ENCODE data around the gene BTBD9. TPM values are rescaled to one million over a fixed set of nuclear protein-coding genes. Genes with fewer than 3 reads are reported as not detected.

Gene BTBD9
- total and polyA plus RNA-seq, 2 of the 13 experiments (the other 11 are each of a cell fraction or from before 2014, with no cell fraction given): 1.2 to 3.0 TPM

DNA sequence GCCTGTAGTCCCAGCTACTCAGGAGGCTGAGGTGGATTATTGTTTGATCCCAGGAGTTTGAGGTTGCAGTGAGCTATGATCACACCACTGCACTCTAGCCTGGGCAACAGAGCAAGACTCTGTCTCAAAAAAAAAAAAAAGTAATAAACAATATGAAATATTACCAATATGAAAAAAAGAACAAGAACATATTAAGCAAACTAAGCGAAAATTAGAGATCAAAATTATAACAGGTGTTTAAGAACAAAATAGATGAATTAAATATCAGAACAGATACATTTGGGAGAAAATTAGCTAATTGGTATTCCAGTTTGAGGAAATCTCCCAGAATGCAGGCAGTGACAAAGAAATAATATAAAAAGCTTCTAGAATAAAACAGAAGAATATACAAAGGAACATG is 39.9 kb upstream of the BTBD9 start:
- no peak for FAIRE-seq
- H3K4me3 ChIP-seq (replicated peaks in 1 of 3; ENCODE audit: insufficient read depth in 1 of 3, low read depth in 2 of 3, low read length in 3 of 3): no peak overlapping the region
- H3K4me2 ChIP-seq (ENCODE audit: low read depth, low read length): no peak overlapping the region
- no peak for ATAC-seq
- ChIA-PET CTCF (ENCODE audit: low intra/inter-chr PET ratio, low total read pairs) (no interaction called here), POLR2A (no interaction called here)
- H3K4me1 ChIP-seq (ENCODE audit: insufficient read depth, low read length): no peaks in the 10 kb centered on the region
- no peak overlapping the region for H2AFZ ChIP-seq (ENCODE audit: low read length)
- in situ Hi-C loops (cut with HindIII; ENCODE audit: extremely low pct_ligation_motif_present, low pct_unique_long_range_greater_than_20kb) (no loop called here), intact Hi-C loops (cut with micrococcal nuclease; ENCODE audit: unreplicated experiment) (no loop called here)
- WGBS (ENCODE audit: low lambda C conversion rate): 93% methylated on average over 1 of the region's 1 CpG
- no peaks in the 10 kb centered on the region for H3K9me3 ChIP-seq (ENCODE audit: low read length)
- TF ChIP-seq MAFF (IDR thresholded peaks at IDR 0.05; ENCODE audit: low read depth, low read length) (0 out of 2 replicates have a peak, but pooled peaks have one; percentile 9), NFAT5 (CRISPR knock-in tag; IDR thresholded peaks at IDR 0.05) (no peak), ZNF367 (CRISPR knock-in tag; IDR thresholded peaks at IDR 0.05; ENCODE audit: borderline replicate concordance) (no peak), MAFK (conservative IDR thresholded peaks at IDR 0.05 in 1 of 2, IDR thresholded peaks at IDR 0.05 in 1 of 2; ENCODE audit: low read length in 2 of 2) (peak in 1 of 2 experiments; percentile 52; a peak in 2 of 4 replicates), ZNF724P (CRISPR knock-in tag; IDR thresholded peaks at IDR 0.05; ENCODE audit: borderline replicate concordance) (no peak), KLF9 (CRISPR knock-in tag; IDR thresholded peaks at IDR 0.05; ENCODE audit: low read depth) (no peak), ZNF20 (CRISPR knock-in tag; IDR thresholded peaks at IDR 0.05) (no peak), TARDBP (CRISPR knock-in tag; IDR thresholded peaks at IDR 0.05) (no peak), ZNF24 (IDR thresholded peaks at IDR 0.05) (no peak)
- TF ChIP-seq, protein P1, sequence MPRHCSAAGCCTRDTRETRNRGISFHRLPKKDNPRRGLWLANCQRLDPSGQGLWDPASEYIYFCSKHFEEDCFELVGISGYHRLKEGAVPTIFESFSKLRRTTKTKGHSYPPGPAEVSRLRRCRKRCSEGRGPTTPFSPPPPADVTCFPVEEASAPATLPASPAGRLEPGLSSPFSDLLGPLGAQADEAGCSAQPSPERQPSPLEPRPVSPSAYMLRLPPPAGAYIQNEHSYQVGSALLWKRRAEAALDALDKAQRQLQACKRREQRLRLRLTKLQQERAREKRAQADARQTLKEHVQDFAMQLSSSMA (CRISPR knock-in tag; IDR thresholded peaks at IDR 0.05): no peak
- H3K79me2 ChIP-seq (ENCODE audit: insufficient read depth, low read length): no peaks in the 10 kb centered on the region
- no peak overlapping the region for H3K27ac ChIP-seq (ENCODE audit: extremely low read length, insufficient read depth, low read length)
- no peak for DNase-seq (ENCODE audit: low spot score)
- H3K9ac ChIP-seq (ENCODE audit: insufficient read depth, low read depth, low read length): no peak overlapping the region
- peaks cover 12 to 66% of the 10 kb centered on the region in 2 experiments for H3K36me3 ChIP-seq (replicated peaks in 1 of 2; ENCODE audit: control insufficient read depth in 1 of 2, insufficient read depth in 2 of 2, low read length in 2 of 2)
- H4K20me1 ChIP-seq (ENCODE audit: insufficient read depth, low read length): no peaks in the 10 kb centered on the region
- H3K27me3 ChIP-seq (ENCODE audit: control insufficient read depth in 1 of 2, insufficient read depth in 2 of 2, low read length in 2 of 2): no peaks in the 10 kb centered on the region
- no TSS peak for BruUV-seq (replicated peaks)
